GM19025 (cell line): ENCODE results near the gene SART1.
"Not testable (repeated sequence)": the region's sequence is repeated elsewhere in the genome, so short reads cannot be mapped to it uniquely, and the experiment has no call there.

ENCODE experiments used
- ATAC-seq: cut with Tn5 transposase; IDR thresholded peaks from one replicate; pipeline ENCODE4 v1.9.1; 2021; ENCODE audit warnings: mild to moderate bottlenecking, low read depth, moderate library complexity; ENCODE audit not compliant: unreplicated experiment

The SART1 gene

GRCh38 chr11:65931773-65932557 lies 29.6 kb upstream of the SART1 start:
- ATAC-seq, result no peak

GRCh38 chr11:65932558-65932919 lies 29.0 kb upstream of the SART1 start:
- no peak for ATAC-seq

GRCh38 chr11:65934014-65934413 lies 27.5 kb upstream of the SART1 start:
- no peak for ATAC-seq

- ATAC-seq, result no peak
Observed at GRCh38 chr11:65937766-65938165, 23.8 kb upstream of the SART1 start.

- ATAC-seq, result no peak
Observed at GRCh38 chr11:65941720-65942310, 19.7 kb upstream of the SART1 start.

GRCh38 chr11:65942531-65942930 lies 19.0 kb upstream of the SART1 start:
- ATAC-seq, result no peak

- ATAC-seq, result no peak
Observed at GRCh38 chr11:65944191-65944590, 17.3 kb upstream of the SART1 start.

GRCh38 chr11:65944767-65945166 lies 16.8 kb upstream of the SART1 start:
- ATAC-seq, result no peak

- no peak for ATAC-seq
Observed at GRCh38 chr11:65945430-65945911, 16.1 kb upstream of the SART1 start, which contains the start of gene TSGA10IP. TSGA10IP (plus strand) TSS chr11:65945480; CDS start chr11:65945676, 196 bp downstream.

GRCh38 chr11:65945941-65946558 lies 15.5 kb upstream of the SART1 start:
- no peak for ATAC-seq

GRCh38 chr11:65946655-65947054 lies 14.9 kb upstream of the SART1 start:
- no peak for ATAC-seq

GRCh38 chr11:65947133-65947532 lies 14.4 kb upstream of the SART1 start:
- no peak for ATAC-seq

GRCh38 chr11:65947603-65948125 lies 13.9 kb upstream of the SART1 start:
- ATAC-seq, result no peak

- ATAC-seq, result not testable (repeated sequence)
Observed at GRCh38 chr11:65950711-65951110, 10.8 kb upstream of the SART1 start.

- not testable (repeated sequence) for ATAC-seq
Observed at GRCh38 chr11:65951641-65952040, 9.9 kb upstream of the SART1 start.

GRCh38 chr11:65952052-65952521 lies 9.4 kb upstream of the SART1 start:
- no peak for ATAC-seq

GRCh38 chr11:65953471-65953870 lies 8.1 kb upstream of the SART1 start:
- no peak for ATAC-seq

GRCh38 chr11:65954771-65955170 lies 6.8 kb upstream of the SART1 start:
- ATAC-seq, result no peak

- no peak for ATAC-seq
Observed at GRCh38 chr11:65958291-65958690, 3.2 kb upstream of the SART1 start.

- ATAC-seq, result no peak
Observed at GRCh38 chr11:65958774-65959420, 2.6 kb upstream of the SART1 start.

GRCh38 chr11:65960824-65961266 lies 689 bp upstream of the SART1 start:
- no peak for ATAC-seq
